GM12892 (cell line): Measurements from ENCODE around the gene SLCO3A1.
A peak's percentile ranks its signal among the peaks of the same experiment; 100 is the strongest.

Experiments used
- DNase-seq: peaks from one replicate; pipeline ENCODE4 v3.0.0; 2011; ENCODE audit not compliant: insufficient read length
- FAIRE-seq: peaks from 2 replicates; lab custom pipeline; 2011; peaks lifted over from hg19 to GRCh38; lab: Jason Lieb, UNC
- POLR2A ChIP-seq: IDR thresholded peaks from 2 replicates; pipeline ENCODE4 v1.6.1; 2011; ENCODE audit warnings: low read depth, low read length, control low read depth
- POLR2AphosphoS5 ChIP-seq: IDR thresholded peaks from 2 replicates; pipeline ENCODE4 v1.6.1; 2011; ENCODE audit warnings: low read depth, low read length, control low read depth
- TAF1 ChIP-seq: IDR thresholded peaks from 2 replicates; pipeline ENCODE4 v1.6.1; 2011; ENCODE audit warnings: low read depth, mild to moderate bottlenecking, control low read depth, low read length, borderline replicate concordance

The SLCO3A1 gene

DNA sequence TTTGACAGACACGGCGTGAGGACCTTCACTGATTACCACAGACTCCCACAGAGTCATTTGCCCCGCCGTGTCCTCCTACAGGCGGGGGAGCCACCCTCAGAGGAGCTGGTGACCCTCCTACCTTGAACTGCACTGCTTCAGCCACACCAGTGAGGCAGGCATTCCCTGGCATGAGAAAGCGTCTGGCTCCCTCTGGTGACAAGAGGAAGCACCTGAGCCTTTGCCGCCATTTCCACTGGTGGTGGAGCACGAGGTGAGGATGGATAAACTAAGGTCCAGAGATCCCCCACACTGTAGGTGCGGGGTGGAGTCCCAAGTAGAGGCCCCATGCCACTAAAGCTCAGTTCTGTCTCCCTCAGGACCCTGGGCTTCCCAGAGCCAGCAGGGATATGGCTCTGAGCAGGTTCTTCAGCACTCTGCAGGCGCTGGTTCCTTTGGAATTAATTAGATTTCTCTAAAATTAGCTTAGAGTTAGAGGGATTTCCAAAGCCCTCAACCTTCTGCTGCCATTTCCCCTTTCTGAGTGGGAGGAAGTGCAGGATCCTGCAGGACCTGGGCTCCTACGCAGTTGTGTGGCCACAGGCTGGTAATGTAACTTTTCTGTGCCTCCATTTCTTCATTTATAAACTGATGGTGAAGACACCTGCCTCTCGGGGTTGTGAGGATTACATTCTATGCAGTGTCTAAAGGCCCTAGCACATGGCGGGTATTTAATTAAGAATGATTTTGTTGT is 224.0 kb downstream of the SLCO3A1 start:
- FAIRE-seq (no peak), DNase-seq (peak; percentile 54)
- TF ChIP-seq TAF1: no peak
- no peak for TF ChIP-seq POLR2A
- no peak for TF ChIP-seq POLR2AphosphoS5

DNA sequence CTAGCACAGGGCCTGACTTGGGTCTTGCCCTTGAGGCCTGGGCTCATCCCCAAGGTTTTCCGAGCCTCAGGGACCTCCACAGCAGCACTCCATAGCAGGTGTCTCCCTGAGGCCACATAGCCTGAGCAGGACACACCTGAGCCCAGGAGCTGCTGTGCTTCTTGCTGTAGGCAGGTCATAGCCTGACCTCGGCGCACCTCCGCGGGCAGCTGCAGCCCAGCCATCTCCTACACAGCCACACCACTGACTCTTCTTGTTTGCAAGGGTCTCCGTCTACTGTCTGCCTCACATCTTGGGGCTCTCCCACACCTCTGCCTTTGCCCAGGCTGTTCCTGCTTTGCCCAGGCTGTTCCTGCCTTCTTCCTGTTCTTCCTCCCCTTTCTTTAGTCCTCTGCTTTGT is 224.8 kb downstream of the SLCO3A1 start:
- FAIRE-seq: no peak
- no peak for DNase-seq
- TF ChIP-seq POLR2A (no peak), POLR2AphosphoS5 (no peak), TAF1 (no peak)

DNA sequence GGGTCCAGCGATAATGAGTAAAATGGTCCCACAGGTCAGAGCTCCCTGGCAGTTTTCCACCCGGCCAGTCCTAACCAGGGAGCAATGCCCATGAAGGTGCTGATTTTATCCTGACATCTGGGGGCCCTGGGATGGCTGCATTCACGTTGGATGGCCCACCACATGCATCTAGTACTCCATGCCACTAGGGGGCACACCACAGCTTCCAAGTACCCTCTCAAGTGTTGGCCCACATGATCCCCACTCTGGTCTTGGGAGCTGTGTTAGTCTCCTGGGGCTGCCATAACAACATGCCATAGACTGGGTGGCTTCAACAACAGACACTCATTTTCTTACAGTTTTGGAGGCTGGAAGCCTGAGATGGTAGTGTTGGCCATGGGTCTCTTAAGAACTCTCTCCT is 225.5 kb downstream of the SLCO3A1 start:
- DNase-seq: no peak
- no peak for FAIRE-seq
- TF ChIP-seq POLR2A: no peak

DNA sequence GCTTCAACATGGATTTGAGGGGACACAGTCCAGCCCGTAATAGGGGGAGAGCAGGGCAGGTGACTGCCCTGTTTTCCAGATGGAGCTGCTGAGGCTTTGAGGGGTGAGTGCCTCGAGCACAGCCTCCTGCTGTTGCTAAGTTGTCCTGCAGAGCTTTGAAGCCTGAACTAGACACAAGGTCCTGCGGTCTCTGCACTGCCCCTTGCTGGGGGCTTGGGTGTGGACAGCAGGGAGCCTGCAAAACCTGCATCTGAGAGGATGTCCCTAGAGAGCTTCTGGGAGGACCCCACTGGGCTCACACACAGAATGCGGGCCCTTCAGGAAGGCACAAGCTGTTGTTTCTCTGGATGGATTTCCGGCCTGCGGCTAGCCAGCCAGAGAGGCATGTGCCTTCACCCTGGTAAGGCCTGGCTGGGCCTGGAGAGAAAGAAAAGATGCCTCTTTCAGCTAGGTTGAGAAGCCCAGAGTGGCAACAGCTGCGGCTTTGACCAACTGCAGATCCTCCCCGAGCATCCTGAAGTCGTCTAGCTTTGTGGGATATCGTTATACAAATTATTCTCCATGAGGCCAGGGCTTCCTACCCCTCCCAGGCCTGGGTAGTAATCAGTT is 226.2 kb downstream of the SLCO3A1 start:
- FAIRE-seq (no peak), DNase-seq (no peak)
- no peak for TF ChIP-seq POLR2AphosphoS5
- no peak for TF ChIP-seq POLR2A
- no peak for TF ChIP-seq TAF1

DNA sequence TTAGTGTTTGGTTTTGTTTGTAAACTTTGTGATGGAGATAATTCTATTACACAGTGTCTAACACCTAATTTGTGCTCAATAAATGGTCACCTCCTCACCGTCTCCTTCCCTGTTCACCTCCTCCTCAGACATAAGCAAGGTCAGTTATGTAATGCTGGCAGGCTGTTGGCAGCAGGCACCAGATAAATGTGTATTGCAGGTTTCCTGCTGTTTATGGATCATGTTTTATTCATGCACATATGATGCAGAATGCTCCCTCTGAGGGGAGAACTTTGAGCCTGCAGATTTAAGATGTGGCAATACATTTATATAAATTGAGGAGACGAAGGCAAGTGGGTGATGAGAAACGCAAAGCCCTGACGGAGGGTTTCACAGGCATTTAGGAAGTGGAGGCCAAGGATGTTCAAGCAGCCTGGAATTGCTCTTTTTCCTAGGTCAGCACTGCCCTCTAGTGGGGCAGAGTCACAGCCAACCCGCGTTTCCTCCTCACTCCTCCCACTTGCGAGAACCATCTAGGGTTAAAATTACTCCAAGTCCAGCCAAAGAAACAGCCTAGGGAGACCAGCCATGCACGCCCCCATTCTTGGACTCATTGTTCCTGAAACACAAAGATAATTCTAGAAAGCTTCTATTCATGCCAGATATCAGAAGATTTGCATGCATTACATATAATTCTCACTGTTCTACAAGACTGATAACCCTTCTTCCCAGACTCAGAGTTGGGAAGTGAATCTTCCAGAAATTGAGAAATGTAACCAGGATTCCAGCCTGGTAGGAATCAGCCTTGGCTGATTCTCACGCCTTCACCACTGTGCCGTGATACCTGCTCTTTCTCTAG is 228.7 kb downstream of the SLCO3A1 start:
- no peak for TF ChIP-seq POLR2A
- TF ChIP-seq TAF1: no peak
- no peak for TF ChIP-seq POLR2AphosphoS5
- FAIRE-seq (peak; percentile 46), DNase-seq (peak; percentile 32)

DNA sequence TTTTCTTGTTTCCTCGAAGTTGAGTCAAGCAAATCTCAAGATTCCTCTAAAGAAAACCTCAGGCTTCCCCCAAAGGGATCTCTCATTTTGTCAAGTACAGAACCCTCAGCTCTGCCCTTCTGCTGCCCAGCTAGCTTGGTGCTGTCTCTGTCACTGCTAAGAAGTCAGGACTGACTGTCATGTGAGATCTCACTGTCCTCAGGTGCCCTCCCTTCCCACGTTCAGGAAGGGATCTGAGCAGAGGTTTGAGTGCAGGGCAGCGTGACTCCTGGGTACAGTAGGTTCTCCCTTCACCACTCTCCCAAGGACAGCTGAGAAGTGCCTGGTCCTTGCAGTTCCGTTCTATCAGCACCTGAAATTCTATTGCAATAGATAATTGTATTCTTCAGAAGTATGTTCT is 229.7 kb downstream of the SLCO3A1 start:
- no peak for FAIRE-seq

DNA sequence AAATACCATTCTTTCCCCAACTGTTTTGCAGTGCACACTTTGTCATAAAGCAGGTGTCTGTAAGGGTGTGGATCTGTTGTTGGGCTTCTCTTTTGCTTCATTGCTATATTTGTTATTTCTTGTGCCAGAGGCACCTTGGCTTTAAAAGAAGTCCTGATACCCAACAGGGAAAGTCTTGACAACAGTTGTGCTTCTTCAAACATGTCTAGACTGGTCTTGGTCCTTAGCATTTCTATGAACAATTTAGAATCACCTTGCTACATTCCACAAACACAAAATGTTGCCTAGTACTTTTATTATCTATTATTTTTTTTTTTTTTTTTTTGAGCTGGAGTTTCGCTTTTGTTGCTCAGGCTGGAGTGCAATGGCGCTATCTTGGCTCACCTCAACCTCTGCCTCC is 233.7 kb downstream of the SLCO3A1 start:
- no peak for TF ChIP-seq POLR2AphosphoS5
- TF ChIP-seq TAF1: no peak
- no peak for TF ChIP-seq POLR2A
- FAIRE-seq: no peak
- no peak for DNase-seq

More for the DNA sequence above, 229.7 kb downstream of the SLCO3A1 start:
- no peak for TF ChIP-seq TAF1
- no peak for TF ChIP-seq POLR2AphosphoS5
- no peak for TF ChIP-seq POLR2A
- DNase-seq: no peak

DNA sequence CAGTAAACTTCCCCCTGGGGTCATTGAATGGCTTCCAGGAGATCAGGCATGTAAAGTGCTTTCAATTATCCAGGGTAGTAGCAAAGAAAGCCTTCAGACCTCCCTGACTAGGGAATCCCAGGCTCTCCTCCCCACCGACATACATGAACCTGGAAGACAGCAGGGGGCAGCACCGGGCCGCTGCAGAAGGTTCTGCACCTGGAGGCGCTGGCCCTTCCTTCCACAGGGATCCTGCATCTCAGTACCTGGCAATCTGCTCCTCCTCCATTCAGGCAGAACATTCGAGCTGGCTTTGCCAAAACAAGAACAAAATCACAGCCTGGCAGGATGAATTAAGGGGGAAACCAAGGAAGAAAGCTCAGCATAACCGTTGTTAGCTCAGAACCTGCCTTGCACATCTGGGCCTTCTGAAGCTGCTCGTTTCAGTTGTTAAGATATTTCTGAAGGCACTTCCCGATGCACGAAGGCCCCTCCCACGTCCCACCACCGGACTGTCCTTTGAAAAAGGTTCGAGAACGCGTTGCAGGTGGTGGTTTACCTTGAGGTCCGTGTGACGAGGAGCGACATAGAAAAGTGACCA is 237.7 kb downstream of the SLCO3A1 start:
- TF ChIP-seq TAF1: no peak
- no peak for TF ChIP-seq POLR2AphosphoS5
- no peak for TF ChIP-seq POLR2A
- FAIRE-seq: no peak
- no peak for DNase-seq

DNA sequence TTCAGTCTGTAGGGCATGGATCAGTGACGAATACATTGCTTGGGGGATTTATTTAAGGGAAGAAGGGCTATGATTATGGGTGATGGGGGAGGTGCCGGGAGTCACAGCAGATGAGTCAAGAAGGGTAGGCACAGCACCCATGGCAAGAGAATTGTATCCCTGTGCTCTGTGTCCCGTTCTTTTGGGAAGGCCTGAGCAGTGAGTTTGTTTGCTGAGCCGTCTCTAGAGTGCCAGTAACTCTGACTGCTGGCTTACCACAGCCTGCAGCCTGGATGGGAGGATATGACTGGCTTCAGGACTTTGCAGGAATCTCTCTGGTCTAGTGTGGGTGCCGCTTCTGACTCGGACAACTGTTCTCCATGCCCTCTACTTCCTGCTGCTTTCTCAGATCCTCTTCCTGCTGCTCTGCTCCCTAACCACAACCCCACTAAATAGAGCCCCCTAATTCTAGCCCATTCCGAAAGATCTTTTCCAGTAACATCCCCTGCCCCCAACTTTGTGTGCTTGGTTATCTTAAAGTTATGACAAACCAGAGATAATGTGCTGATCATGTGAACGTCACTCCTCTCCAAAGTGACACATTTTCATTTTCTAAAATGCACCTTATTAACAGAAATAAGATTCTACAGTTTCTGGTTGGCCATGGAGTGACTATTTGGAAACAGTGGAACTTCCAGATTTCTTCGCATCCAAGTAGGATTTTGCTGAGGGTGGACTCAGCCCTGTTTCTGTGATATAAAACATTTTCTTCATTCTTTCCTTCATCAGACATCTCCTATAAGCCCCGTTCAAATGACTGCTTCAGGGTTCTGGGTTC is 239.0 kb downstream of the SLCO3A1 start:
- no peak for TF ChIP-seq TAF1
- TF ChIP-seq POLR2A: no peak
- no peak for TF ChIP-seq POLR2AphosphoS5
- no peak for DNase-seq
- no peak for FAIRE-seq

DNA sequence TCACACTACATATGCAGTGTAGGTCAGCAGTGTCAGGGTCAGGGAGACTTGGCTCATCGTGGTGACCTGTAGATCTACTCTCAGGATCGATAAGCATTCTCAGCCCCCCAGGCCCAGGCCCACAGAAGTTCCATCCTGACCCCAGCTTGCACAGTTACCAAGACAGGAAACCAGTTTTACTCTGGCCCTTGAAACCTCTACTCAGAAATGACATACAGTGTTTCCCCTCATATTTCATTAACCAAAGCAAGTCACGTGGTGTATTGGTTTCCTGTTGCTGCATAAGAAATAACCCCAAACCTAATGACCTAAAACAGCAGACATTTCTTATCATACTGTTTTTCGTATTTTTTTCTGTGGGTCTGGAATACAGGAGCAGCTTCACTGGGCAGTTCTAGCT is 242.2 kb downstream of the SLCO3A1 start:
- TF ChIP-seq POLR2AphosphoS5: no peak
- DNase-seq (no peak), FAIRE-seq (peak; percentile 5)
